NCI-H187 treated with DMSO at 0.1 percent for 48 hours (cell line): ENCODE results near the gene CDC42EP4.

ENCODE experiments used
- DNase-seq: peaks from one replicate; lab custom pipeline; 2025; lab: John Stamatoyannopoulos, UW

CDC42EP4 gene

DNA sequence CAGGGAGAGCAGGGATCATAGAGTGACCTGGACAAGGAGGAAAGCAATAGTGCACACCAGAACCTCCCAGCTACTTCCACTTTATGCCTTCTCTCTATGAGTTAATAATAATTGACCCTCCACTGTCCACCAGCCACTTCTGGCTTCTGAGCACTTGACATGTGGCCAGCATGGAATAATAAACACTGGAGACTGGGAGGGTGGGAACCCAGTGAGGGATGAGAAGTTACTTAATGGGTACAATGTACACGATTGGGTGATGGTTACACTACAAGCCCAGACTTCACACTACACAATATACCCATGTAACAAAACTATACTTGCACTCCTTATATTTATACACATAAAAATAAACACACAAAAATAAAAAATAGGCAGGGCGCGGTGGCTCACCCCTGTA, 11.4 kb downstream of the CDC42EP4 start:
- no peak for DNase-seq

DNA sequence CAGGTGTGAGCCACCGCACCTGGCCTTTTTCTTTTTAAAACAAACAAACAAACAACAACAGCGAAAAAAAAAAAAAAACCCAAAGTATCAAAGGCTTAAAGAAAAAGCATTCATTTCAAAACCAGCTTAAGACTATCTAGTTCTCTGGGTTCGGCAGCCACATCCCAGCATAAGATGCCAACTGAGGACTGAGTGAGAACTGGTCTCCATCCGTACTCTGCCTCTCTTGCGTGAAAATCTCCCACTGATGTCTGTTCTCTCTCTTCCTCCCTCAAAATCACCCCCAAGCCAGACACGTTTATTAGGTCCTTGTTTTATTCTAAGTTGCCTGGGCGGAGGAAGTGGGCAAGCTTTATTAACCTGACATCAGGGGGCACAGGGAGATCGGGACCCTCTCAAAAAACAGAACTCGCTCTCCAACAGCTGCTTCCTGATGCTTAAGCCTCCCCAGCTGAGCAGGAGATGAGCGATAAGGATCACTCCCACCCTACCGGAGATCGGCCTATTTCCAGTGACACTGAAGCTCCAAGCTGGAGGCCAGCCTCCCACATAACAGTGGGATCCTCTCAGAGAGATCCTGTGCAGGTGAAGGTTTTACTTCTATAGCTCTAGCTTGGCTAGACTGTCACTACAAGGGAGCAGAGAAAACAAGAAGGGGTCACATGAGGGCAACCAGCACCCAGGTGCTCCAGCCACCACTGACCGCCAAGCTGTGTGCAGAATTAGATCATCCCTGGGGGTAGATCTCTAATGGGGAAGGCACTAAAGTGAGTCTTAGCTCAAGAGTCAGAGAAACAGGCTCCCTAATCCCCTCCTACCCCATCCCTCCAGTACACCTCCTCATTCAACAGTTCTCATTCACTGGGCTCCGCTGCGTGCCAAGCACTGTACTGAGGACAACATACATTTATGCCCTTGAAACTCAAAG, 13.6 kb downstream of the CDC42EP4 start:
- no peak for DNase-seq

DNA sequence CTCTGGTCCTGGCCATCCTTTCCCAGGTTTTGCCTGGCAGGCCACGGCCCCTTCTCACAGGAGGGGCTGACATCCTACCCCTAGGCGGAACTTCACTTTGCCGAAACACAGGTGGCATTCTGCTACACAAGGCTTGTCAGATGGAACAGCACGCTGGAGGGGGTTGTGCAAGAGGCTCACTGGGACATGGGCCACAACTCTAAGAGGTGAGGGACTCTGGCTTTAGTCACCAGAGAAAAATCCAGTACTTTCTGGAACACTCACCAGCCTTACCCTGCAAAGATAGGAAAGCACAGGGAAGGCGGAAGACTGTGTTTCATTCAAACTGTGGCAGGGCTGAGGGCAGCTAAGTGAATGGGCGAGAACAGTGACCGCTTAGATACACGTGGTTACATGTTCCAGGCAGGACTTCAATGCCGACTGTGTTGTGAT, 18.3 kb downstream of the CDC42EP4 start:
- DNase-seq, result no peak

DNA sequence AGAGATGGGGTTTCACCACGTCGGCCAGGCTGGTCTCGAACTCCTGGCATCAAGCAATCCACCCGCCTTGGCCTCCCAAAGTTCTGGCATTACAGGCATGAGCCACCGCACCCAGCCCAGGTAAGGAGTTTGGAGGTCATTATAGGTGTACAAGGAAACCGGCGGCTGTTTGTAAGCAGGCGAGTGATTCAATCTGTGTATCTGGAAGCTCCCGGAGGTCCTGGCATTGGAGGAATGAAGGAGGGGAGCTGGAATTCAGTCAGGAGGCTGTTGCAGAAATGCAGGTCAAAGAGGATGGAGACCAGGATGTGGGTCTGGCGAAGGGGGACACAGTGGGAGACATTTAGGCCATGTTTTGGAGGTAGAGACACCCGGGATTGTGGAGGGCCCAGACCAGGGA, 18.8 kb downstream of the CDC42EP4 start:
- DNase-seq, result no peak

DNA sequence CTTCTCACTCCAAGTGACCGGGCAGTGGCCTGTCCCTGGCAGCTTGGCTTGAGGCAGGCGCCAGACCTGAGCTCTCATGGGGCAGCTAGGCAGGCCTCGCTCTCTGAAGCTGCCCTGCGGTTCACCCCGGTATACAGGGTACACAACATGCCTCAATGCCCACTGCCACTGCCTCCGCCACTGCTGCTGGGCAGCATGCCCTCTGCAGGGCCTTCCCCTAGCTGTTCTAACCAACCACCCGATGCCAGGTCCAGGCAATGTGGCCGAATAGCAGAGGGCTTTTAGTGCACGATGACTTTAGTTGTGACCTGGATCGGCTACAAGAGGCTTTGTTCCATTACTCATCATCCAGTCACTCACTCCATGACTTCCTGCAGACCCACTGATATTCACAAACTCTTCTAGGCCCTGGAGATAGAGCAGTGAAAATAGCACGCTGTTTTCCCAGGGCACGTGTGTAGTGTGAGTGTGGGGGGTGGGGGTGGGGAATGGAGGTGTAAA, 19.7 kb downstream of the CDC42EP4 start:
- no peak for DNase-seq

DNA sequence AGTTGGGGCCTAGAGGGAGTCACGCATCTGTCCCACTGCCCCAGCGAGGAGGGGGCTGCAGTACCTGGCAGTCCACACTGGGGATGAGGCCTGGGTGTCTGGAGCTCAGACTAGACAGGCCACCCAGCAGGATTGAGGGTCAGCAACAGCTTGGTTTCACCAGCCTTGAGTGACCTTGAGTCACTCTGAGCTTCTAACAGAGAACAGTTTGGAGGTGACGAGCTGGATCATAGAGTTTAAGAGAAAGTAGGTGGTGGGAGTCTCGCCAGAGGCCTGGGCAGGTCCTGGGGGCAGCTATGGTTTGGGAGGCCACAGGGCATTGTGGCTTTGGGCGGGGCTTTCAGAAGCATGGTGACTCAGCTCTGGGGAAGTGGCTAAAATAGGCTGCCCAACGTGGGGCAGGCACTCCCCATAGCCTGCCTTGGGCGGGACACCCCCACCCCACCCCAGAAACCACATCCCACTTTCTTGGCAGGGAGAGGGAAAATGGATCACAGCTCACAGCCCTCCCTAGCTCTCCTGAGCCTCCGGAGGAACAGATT, 20.5 kb downstream of the CDC42EP4 start:
- no peak for DNase-seq

DNA sequence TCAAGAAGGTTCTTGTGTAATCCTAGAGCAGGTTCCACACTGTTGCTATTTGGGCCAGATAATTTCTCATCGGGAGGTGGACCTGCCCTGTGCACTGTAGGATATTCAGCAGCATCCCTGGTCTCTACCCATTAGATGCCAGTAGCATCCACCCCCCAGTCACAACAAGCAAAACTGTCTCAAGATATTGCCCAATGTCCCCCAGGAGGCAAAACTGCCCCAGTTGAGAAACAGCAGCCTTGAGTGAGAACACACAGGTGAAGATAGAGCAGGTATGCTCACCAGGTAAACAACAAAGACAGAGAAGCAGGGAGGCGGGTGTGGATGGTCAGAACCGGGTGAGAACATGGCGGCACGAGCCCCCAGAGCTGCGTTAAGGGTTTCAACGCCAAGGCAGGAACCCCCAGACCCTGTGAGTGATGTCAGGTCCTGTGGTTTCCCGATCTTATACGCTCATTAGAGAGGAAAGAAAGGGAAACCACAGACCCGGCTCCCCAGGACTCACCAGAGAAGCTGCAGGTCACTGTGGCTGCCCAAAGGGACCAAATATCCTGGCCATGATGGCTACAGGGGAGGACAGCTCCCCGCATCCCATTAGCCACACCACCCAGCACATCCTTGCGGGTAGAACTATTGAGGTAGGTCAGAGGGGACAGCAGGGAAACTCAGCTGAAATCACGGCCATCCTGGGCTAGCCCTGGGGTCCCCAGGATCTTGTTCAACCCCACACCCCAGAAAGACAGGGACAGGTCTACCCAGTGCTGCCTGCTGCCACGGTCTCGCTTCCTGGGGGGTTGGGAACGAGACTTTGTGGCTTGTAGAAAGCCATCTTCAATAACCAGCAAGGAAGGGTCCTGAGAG, 21.2 kb downstream of the CDC42EP4 start:
- DNase-seq, result no peak

DNA sequence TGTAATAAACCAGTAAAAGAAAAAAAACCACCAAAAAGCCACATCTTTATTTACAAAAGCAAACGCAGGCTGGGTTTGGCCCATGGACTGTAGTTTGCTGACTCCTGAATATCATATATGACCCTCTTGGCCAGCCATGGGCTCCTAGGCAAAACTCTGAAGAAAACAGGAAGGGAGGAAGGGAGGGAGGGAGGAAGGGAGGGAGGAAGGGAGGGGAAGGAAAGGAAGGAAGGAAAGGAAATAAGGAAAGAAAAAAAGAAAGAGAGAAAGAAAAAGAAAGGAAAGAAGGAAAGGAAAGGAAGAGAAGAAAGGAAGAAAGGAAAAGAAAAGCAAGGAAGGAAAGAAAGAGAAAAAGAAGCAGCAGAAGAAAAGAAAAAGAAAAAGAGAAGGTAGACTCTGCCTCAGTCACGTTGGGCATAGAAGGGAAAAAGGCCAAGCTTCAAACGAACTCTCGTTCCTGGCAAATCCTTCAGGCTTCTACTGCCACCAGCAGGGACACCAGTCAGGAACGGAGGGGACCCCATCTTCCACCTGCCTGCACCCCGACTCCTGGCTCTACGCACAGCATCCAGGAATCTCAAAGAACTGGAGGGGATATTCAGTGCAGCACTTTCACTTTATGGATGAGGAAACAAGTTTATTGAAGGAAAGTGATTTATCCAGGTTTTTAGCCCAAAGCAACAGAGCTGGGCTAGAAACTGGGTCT, 22.1 kb downstream of the CDC42EP4 start:
- no peak for DNase-seq

DNA sequence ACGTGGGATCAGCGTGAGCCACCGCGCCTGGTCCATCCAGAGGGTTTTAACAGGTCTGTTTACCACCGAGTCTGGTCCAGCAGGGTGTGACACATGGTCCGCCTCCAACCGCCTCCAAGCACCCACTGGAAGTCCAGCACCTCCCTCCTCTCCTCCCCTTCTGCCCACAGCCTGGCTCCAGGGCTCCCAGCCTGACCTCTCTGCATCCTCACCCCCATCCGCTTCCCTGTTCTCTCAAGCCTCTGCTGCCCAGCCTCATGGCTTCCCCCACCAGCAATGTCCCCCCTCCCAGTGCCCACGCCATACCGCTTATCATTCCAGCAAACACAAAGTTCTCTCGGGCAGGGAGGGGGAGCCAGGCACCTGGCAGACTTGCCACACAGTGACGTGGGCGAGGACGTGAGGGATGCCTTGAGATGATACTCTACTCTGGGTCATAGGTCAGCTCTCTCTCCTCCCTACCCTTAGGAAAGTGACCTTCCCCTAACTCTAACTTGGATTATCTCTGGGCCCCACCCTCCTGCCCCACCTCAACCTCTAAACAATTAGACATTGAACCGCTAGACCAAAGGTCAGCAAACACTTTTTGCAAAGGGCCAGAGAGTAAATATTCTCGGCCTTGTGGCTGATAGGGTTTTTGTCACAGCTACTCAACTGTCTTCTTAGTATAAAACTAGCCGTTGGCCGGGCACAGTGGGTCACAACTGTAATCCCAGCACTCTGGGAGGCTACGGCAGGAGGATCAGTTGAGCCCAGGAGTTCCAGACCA, 23.1 kb downstream of the CDC42EP4 start:
- DNase-seq, result no peak

DNA sequence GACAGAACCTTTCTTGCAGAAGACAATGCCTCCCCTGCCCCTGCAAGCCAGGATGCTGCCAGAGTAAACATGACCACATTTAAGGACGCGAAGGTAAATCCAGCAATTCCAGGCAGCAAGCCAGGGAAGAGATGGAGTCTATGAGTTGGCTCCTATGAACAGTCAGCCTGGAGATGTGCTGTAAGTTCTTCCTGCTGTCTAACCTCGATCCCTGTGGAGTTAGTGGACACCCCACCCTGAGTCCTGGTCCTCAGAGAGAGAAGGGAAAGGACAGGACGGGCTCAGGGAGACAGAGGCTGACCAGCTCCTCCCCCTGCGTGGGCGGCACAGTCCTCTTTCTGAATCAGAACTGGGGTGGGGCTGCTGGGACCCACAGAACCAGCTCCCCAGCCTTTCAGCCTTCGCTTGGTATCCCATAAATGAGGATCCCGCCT, 24.9 kb downstream of the CDC42EP4 start:
- DNase-seq, result no peak

DNA sequence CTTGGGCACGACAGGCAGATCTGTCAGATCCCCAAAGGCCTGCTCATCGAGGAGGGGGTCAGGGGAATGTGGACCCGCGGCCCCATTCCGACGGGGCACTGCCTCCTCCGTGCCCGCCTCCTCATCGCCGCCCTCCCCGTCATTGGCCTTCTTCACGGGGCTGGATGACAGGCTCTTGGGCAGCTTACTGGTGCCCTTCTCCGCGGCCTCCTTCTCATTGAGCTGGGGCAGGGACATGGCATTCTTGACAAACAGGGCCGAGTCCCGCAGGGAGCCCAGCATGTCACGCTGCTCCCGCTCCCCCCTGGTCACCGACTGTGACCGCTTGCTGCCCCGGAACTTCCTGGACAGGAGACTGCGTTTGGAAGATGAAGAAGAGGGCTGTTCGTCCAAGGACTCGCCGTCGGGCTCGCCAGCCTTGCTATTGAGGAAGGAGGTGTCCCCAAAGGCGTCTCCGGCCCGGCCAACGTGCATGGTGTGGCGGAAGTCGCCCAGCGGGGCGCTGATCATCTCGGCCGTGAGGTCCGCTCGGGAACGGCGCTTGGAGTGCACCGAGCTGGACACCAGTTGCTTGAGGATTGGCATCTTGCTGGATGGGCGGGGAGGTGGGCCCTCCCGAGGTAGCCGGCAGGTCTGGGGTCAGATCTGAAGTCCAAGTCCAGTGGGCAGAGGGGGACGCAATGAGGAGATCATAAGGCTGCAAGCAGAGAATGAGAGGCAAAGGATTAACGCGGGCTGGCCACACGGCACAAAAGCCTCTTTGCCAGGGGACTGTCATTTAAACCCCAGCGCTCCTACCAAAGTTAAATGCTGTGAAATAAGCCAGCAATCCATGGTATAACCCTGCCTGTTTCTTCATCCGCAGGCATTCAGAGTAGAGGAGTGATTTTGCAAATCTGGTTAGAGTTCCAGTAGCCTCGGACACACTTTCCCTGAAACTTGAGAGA, 25.6 kb downstream of the CDC42EP4 start:
- no peak for DNase-seq

DNA sequence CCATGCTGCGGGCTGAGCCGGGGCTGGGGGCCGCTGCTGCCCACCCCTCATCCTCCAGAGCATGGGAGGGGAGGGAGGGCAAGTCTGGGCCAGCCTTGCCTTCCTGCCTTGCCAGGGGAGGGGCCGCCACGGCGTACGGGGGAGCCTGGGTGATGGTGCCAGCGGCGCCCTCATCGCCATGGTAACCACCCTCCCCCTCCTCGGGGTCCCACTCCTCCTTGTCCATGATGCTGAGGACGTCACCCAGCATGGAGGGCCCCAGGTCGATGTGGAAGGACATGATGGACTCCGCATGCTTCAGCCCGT, 26.2 kb downstream of the CDC42EP4 start:
- DNase-seq, result no peak

DNA sequence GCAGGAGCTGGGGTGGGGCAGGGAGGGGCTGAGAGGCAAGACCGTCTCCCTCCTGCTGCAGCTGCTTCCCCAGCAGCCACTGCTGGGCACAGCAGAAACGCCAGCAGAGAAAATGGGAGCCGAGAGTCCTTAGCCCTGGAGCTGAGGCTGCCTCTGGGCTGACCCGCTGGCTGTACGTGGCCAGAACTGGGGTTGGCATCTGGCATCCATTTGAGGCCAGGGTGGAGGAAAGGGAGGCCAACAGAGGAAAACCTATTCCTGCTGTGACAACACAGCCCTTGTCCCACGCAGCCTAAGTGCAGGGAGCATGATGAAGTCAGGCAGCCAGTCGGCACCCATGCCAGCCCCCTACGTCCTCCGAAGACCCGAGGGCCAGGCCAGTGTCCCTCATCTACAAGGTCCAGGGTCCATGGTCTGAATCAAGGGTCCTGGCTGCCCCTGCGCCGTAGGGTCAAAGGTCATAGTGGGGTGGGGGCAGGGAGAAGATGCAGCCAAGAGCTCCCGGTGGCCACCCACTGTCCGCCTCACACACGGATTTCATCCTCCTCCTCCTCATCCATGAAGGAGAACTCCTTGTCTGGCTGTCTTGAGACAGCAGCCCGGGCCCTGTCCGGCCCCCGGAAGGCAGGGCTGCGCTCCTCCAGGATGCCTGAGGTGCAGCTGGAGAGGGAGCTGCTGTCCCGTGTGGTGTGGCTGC, 26.7 kb downstream of the CDC42EP4 start:
- no peak for DNase-seq

DNA sequence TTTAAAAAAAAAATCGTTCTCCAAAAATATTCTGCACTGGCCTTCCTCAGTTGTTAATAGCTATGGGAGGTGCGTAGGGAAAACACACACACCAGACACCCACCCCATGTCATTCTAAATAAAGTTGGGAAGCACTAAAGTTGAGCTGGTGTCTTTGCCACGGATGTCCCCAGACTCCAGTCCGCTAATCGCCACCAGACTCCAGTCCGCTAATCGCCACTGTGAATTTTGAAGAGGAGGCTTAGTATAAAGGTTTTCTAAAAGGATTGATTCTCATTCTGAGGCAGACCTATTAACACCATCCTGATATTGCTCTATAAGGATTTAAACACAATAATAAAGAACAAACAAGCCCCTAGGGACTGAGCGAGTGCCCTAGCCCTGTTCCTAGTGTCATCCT, 27.4 kb downstream of the CDC42EP4 start:
- DNase-seq, result no peak

DNA sequence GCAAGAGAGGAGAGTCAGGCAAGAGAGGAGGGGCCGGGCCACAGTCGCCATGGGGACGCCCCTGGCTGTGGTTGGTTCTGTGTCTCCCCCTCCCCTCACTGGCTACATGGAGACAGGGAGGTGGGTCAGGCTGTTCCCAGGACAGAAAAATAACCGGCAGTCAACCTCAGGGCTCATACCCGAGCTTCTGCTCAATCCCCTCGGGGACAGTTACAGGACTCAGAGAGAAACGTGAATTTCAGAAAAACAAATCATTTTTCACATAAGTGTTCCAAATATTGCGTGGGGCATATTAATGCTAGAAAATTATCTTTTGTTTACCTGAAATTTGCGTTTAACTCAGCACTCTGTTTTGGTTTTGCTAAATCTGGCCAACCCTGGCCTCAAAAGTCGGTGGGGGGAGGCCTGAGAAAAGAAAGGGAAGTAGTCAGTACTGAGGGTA, 27.9 kb downstream of the CDC42EP4 start:
- no peak for DNase-seq

DNA sequence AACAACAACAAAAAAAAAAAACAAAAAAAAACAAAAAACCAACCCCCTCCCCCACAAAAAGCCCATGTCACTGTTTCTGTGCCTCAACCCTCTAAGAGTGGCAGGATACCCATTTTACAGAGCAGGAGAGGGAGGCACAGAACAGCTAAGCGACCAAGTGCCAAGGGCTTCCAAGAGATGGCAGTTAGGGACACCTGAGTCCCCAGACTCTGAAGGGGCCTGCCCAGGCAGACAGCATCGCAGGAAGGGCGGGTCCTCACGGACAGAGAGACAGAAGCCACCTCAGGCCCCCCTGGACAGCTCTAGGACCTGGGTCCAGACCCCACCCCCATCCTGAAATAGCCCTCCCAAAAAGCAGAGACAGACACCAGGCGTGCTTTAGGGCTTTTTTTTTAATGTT, 28.6 kb downstream of the CDC42EP4 start:
- no peak for DNase-seq

DNA sequence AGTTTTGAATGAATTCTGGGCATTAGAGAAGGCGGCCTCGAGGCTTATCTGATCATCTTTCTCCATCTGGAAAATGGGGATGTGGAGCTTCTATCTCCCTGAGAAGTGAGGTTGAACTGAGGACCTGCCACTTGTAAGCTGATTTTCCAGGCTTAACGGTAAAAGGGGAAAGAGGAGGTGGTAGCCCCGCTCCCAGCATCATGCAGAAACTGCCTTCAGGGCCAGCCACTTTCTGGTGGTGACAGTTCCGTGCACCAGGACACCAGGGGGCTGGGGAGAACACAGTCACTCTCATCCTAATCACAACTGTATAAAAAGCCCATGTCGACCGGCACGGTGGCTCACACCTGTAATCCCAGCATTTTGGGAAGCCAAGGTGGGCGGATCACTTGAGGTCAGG, 29.2 kb downstream of the CDC42EP4 start:
- DNase-seq, result no peak

DNA sequence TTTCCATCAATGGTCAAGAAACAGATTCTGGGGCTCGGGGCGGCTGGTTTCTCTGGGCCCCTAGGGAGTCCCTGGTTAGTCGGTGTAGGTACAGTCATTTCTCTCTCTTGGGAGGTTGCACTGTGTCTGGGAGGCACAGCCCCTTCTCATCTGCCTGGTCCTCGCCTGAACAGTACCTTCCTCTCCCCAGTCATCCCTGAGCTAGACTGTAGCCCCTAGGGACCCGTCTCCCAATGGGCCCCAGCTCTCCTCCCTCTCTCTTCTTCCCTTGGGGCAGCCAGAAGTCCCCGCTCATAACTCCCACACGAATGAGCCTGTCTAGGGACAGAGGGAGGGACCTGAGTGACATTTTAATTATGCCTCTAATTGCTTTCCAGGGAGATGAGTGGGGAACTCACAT, 29.9 kb downstream of the CDC42EP4 start:
- no peak for DNase-seq

DNA sequence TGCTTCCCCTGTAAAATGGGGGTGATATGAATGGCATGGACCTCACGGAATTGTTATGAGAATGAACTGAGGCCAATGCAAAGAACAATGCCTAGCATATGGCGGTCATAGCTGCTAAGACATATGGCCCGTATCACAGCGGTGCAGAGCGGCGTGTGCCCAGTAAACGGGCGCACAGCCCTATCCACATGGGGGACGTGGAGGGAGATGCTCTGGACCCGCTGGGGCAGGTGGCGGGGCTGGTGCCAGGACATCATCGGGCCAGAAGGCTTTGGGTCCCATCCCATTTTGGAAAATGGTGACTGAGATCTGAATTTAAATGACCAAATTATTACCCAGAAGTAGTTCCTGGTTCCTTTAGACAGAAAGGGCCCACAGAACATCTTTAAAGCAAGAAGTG, 31.6 kb downstream of the CDC42EP4 start:
- no peak for DNase-seq
